Measurements from ENCODE around the gene B4GALT1.
A peak's percentile ranks its signal among the peaks of the same experiment; 100 is the strongest.

DNA sequence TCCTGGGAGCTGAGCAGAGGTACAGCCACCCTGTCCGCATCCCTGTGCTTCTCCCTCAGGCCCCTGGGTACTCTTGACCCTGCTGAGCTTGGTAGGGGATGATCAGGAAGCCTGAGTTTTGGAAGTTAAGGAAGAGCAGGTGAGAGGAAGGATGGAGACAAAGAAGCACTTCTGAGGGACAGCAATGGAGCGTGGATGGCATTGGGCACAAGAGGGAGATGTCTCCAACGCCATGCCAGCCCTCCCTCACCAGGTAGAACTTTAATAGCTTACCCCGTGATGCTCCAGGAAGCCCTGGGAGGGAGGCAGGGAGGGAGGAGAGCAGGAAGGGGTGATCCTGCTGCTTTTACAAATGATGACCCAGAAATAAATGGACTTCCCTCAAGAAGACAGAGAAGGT lies 60.8 kb downstream of the B4GALT1 start:
- TF ChIP-seq EZH2 (IDR thresholded peaks at IDR 0.05; ENCODE audit: low read length): no peak
- peak in 1 of 3 experiments; percentile 20 for TF ChIP-seq CTCF (optimal IDR thresholded peaks at IDR 0.05 in 1 of 3, IDR thresholded peaks at IDR 0.05 in 1 of 3, conservative IDR thresholded peaks at IDR 0.05 in 1 of 3; ENCODE audit: extremely low read depth in 1 of 3, insufficient read depth in 2 of 3, low read length in 3 of 3)

Measured in keratinocyte (primary cell).